ENCODE results near the gene POU2AF1.

- TF ChIP-seq CTCF (IDR thresholded peaks at IDR 0.05): no peak
- no peak for TF ChIP-seq POLR2A (IDR thresholded peaks at IDR 0.05)
- TF ChIP-seq EP300 (IDR thresholded peaks at IDR 0.05): no peak
Observed at GRCh38 chr11:111353776-111354600, 25.1 kb downstream of the POU2AF1 start.

All from tibial nerve (tissue), 4 donors.